SU-DHL-6 (cell line): ENCODE data around the gene AADACL4.

ENCODE experiments used
- H2AFZ ChIP-seq: fragments of 200-600 bp; sonication (generic); 2 replicates; pipeline ENCODE4 v1.6.1; 2014; ENCODE audit warnings: low read depth, mild to moderate bottlenecking, moderate library complexity, mixed read lengths, antibody characterized with exemption, low read length; ENCODE audit not compliant: severe bottlenecking
- H3F3A ChIP-seq: fragments of 200-600 bp; shearing (Covaris generic); 2 replicates; pipeline ENCODE4 v1.6.0; 2016; ENCODE audit warnings: antibody characterized with exemption, mild to moderate bottlenecking; ENCODE audit not compliant: insufficient read depth
- H3K27ac ChIP-seq: fragments of 200-600 bp; sonication (generic); 2 replicates; pipeline ENCODE4 v1.5.1; 2016; ENCODE audit warnings: low read depth, mild to moderate bottlenecking, low read length, moderate library complexity, mixed read lengths
- H3K27me3 ChIP-seq: fragments of 200-600 bp; sonication (generic), shearing (Covaris generic); 2 replicates; pipeline ENCODE4 v1.6.0; 2014; ENCODE audit warnings: mild to moderate bottlenecking, low read length
- H3K36me3 ChIP-seq: fragments of 200-600 bp; sonication (generic); 2 replicates; pipeline ENCODE4 v1.6.1; 2014; ENCODE audit warnings: mild to moderate bottlenecking, low read length, mixed read lengths
- H3K4me2 ChIP-seq: fragments of 300-600, 200-600 bp; shearing (Covaris generic), sonication (generic); 2 replicates; pipeline ENCODE4 v1.6.0; 2014; ENCODE audit warnings: low read length, low read depth, mild to moderate bottlenecking; ENCODE audit not compliant: poor library complexity, severe bottlenecking
- H3K4me3 ChIP-seq: fragments of 200-600 bp; sonication (generic); 2 replicates; pipeline ENCODE4 v1.5.1; 2014; ENCODE audit warnings: antibody characterized with exemption, low read length, mild to moderate bottlenecking, mixed read lengths; ENCODE audit not compliant: insufficient read depth, poor library complexity, severe bottlenecking
- H3K79me2 ChIP-seq: fragments of 200-600 bp; sonication (generic); 2 replicates; pipeline ENCODE4 v1.6.1; 2014; ENCODE audit warnings: mild to moderate bottlenecking, low read length, moderate library complexity; ENCODE audit not compliant: insufficient read depth
- H3K9ac ChIP-seq: fragments of 200-600 bp; sonication (generic); 2 replicates; pipeline ENCODE4 v1.7.0; 2014; ENCODE audit warnings: mild to moderate bottlenecking, low read length
- H3K9me2 ChIP-seq: fragments of 200-600 bp; sonication (generic); replicated peaks from 2 replicates; pipeline ENCODE4 v1.6.1; 2014; ENCODE audit warnings: low read length; ENCODE audit not compliant: insufficient read depth
- H3K9me3 ChIP-seq: fragments of 200-600 bp; sonication (generic); 2 replicates; pipeline ENCODE4 v1.6.1; 2014; ENCODE audit warnings: low read length, mixed read lengths; ENCODE audit not compliant: insufficient read depth
- H4K20me1 ChIP-seq: fragments of 200-600 bp; sonication (generic); 2 replicates; pipeline ENCODE4 v1.6.1; 2014; ENCODE audit warnings: low read depth, mild to moderate bottlenecking, antibody characterized with exemption, low read length, moderate library complexity, mixed read lengths
- EZH2phosphoT487 ChIP-seq: fragments of 200-600 bp; sonication (generic), shearing (Covaris generic); conservative IDR thresholded peaks from 2 replicates; pipeline ENCODE4 v1.6.1; 2018; ENCODE audit warnings: mild to moderate bottlenecking, antibody characterized with exemption, low read length, moderate library complexity, mixed read lengths
- TF ChIP-seq, protein P1 (sequence below): fragments of 200-600 bp; sonication (generic); IDR thresholded peaks from one replicate; pipeline ENCODE4 v1.5.1; 2017; ENCODE audit warnings: antibody characterized with exemption, mild to moderate bottlenecking, low read length, moderate library complexity; ENCODE audit not compliant: insufficient read depth, poor library complexity, severe bottlenecking

The AADACL4 gene

DNA sequence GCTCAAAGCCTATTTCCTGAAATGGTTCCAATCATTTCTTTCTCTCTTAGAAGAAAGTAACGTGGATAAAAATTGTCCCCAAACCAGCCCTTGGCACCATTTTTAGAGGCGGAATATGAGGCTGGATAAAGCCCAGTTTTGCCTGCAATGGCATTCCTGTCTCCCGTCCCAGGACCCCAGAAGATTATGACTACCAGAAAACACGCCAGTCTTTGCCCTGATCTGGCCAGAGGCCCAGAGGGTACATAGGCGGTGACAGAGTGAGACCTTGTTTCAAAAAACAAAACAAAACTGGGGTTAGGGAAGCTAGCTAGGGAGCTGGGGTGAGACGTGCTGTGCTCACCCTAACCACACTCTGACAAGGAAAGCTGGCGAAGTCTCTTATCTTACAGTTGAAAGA, at the start of gene AADACL4:
Gene AADACL4 (plus strand): TSS at position 301 of the 400 bp plus-strand sequence. CDS start 462 bp downstream, outside the sequence.
- H4K20me1 ChIP-seq, result no peaks in the 10 kb centered on the region
- no peak within 1 kb of the TSS for H2AFZ ChIP-seq
- H3K27me3 ChIP-seq, result no peaks in the 10 kb centered on the region
- no peaks in the 10 kb centered on the region for H3K36me3 ChIP-seq
- H3K9ac ChIP-seq, result no peak within 1 kb of the TSS
- no peaks in the 10 kb centered on the region for H3K79me2 ChIP-seq
- no peak within 1 kb of the TSS for H3K4me2 ChIP-seq
- no peak within 1 kb of the TSS for H3K4me3 ChIP-seq
- no peak for TF ChIP-seq EZH2phosphoT487
- TF ChIP-seq, protein P1, sequence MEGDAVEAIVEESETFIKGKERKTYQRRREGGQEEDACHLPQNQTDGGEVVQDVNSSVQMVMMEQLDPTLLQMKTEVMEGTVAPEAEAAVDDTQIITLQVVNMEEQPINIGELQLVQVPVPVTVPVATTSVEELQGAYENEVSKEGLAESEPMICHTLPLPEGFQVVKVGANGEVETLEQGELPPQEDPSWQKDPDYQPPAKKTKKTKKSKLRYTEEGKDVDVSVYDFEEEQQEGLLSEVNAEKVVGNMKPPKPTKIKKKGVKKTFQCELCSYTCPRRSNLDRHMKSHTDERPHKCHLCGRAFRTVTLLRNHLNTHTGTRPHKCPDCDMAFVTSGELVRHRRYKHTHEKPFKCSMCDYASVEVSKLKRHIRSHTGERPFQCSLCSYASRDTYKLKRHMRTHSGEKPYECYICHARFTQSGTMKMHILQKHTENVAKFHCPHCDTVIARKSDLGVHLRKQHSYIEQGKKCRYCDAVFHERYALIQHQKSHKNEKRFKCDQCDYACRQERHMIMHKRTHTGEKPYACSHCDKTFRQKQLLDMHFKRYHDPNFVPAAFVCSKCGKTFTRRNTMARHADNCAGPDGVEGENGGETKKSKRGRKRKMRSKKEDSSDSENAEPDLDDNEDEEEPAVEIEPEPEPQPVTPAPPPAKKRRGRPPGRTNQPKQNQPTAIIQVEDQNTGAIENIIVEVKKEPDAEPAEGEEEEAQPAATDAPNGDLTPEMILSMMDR, result no peak
- H3K9me3 ChIP-seq, result peaks cover 19% of the 10 kb centered on the region; the same call in 1 of the 2 replicates
- H3K27ac ChIP-seq, result no peak within 1 kb of the TSS
- H3K9me2 ChIP-seq, result no peaks in the 10 kb centered on the region
- no peaks in the 10 kb centered on the region for H3F3A ChIP-seq

DNA sequence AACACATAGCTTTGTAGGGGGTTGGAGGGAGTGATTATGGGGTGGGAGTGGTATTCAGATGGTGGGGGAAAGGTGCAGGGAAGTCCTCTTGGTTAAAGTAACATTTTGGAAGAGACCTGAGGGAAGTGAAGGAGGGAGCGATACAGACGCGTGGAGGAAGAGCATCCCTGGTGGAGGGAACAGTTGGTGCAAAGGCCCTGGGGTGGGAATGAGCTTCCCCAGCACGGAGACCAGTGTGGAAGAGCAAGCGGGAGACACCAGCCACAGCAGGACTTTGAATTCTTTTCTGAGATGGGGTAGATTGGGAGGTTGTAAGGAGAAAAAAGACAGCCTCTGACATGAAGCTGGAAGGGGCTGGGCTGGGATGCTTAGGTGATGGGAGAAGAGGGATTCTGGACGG, 49.4 kb upstream of the AADACL4 start:
- H3K9me3 ChIP-seq, result no peaks in the 10 kb centered on the region
- no peak overlapping the region for H3K9ac ChIP-seq
- H3K4me3 ChIP-seq, result no peak overlapping the region
- no peak overlapping the region for H3K4me2 ChIP-seq
- TF ChIP-seq, protein P1, result no peak
- TF ChIP-seq EZH2phosphoT487, result no peak
- H3K36me3 ChIP-seq, result no peaks in the 10 kb centered on the region
- H2AFZ ChIP-seq, result no peak overlapping the region
- no peaks in the 10 kb centered on the region for H3K79me2 ChIP-seq
- no peaks in the 10 kb centered on the region for H4K20me1 ChIP-seq
- no peaks in the 10 kb centered on the region for H3K27me3 ChIP-seq
- H3K9me2 ChIP-seq, result no peaks in the 10 kb centered on the region
- H3K27ac ChIP-seq, result no peak overlapping the region
- no peaks in the 10 kb centered on the region for H3F3A ChIP-seq

DNA sequence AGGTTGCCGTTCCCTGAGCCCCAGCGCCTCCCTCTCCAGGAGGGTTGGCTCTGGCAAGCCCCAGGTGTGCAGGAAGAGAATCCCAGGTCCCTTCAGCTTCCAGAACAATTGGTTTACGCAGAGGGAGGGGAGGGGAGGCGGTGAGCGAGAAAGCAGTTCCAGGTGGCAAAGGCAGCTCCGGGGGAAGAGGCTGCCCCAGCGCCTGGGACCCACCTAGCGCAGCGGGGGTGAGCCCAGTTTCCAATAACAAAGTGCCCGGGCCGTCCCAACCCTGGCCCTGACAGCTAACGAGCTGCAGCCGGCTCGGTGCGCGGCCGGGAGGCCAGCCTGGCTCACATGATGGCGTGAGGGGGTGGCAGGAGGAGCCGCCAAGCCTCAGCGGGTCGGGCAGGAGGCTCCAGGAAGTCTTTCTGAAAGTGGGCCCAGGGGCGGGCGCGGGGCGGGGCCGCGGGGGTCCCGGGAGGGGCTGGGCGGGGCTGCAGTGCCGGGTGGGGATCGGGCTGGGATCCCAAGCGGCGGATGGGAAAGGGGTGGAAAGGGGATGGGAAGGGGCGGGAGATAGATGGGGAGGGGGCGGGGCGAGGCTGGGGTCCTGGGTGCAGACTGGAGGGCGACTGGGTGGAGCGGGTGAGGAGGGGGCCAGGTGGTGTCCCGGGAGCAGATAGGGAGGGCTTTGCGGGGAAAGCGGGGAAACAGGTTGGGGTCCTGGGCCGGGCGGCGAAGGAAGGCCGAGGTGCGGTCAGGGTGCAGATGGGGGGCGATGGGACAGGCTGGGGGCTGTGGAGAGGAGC, 48.7 kb upstream of the AADACL4 start:
- H3K9me3 ChIP-seq, result no peaks in the 10 kb centered on the region
- no peaks in the 10 kb centered on the region for H3K36me3 ChIP-seq
- H3F3A ChIP-seq, result no peaks in the 10 kb centered on the region
- no peaks in the 10 kb centered on the region for H3K27me3 ChIP-seq
- H3K9ac ChIP-seq, result no peak overlapping the region
- H3K79me2 ChIP-seq, result no peaks in the 10 kb centered on the region
- no peaks in the 10 kb centered on the region for H4K20me1 ChIP-seq
- no peak overlapping the region for H3K4me2 ChIP-seq
- no peak overlapping the region for H3K27ac ChIP-seq
- no peak for TF ChIP-seq EZH2phosphoT487
- TF ChIP-seq, protein P1, result no peak
- no peaks in the 10 kb centered on the region for H3K9me2 ChIP-seq
- H3K4me3 ChIP-seq, result no peak overlapping the region
- no peak overlapping the region for H2AFZ ChIP-seq
